HG03280 (cell line): ENCODE measurements around the gene SERHL2.
"Not testable (repeated sequence)": the region's sequence is repeated elsewhere in the genome, so short reads cannot be mapped to it uniquely, and the experiment has no call there.

Experiments
- ATAC-seq: cut with Tn5 transposase; IDR thresholded peaks from one replicate; pipeline ENCODE4 v1.9.1; 2021; ENCODE audit warnings: mild to moderate bottlenecking, moderate library complexity; ENCODE audit not compliant: unreplicated experiment

SERHL2 gene

GRCh38 chr22:42535082-42535731 is 18.5 kb upstream of the SERHL2 start:
- ATAC-seq, result not testable (repeated sequence)

- no peak for ATAC-seq
Observed at GRCh38 chr22:42536166-42536565, 17.6 kb upstream of the SERHL2 start.

- ATAC-seq, result not testable (repeated sequence)
Observed at GRCh38 chr22:42536634-42537033, 17.1 kb upstream of the SERHL2 start.

- peak; percentile 44 for ATAC-seq
Observed at GRCh38 chr22:42537199-42537831, 16.4 kb upstream of the SERHL2 start.

- ATAC-seq, result peak; percentile 46
Observed at GRCh38 chr22:42539236-42539771, 14.5 kb upstream of the SERHL2 start.

GRCh38 chr22:42544686-42545085 is 9.1 kb upstream of the SERHL2 start:
- no peak for ATAC-seq

- ATAC-seq, result no peak
Observed at GRCh38 chr22:42547562-42547961, 6.2 kb upstream of the SERHL2 start.

- not testable (repeated sequence) for ATAC-seq
Observed at GRCh38 chr22:42548126-42548525, 5.6 kb upstream of the SERHL2 start.

GRCh38 chr22:42548597-42549330 is 5.0 kb upstream of the SERHL2 start:
- ATAC-seq, result no peak

- no peak for ATAC-seq
Observed at GRCh38 chr22:42549331-42550060, 4.3 kb upstream of the SERHL2 start.

GRCh38 chr22:42552294-42552647 is 1.5 kb upstream of the SERHL2 start:
- ATAC-seq, result not testable (repeated sequence)

- no peak for ATAC-seq
Observed at GRCh38 chr22:42560381-42560780, 6.6 kb downstream of the SERHL2 start.

- ATAC-seq, result no peak
Observed at GRCh38 chr22:42560781-42561180, 7.0 kb downstream of the SERHL2 start.

GRCh38 chr22:42561856-42562255 is 8.1 kb downstream of the SERHL2 start:
- no peak for ATAC-seq

- no peak for ATAC-seq
Observed at GRCh38 chr22:42562279-42562678, 8.5 kb downstream of the SERHL2 start.

- ATAC-seq, result no peak
Observed at GRCh38 chr22:42562684-42563083, 8.9 kb downstream of the SERHL2 start.

GRCh38 chr22:42563943-42564342 is 10.2 kb downstream of the SERHL2 start:
- not testable (repeated sequence) for ATAC-seq

- ATAC-seq, result no peak
Observed at GRCh38 chr22:42564699-42565098, 10.9 kb downstream of the SERHL2 start.

- no peak for ATAC-seq
Observed at GRCh38 chr22:42565956-42566355, 12.2 kb downstream of the SERHL2 start.

GRCh38 chr22:42567950-42568349 is 14.2 kb downstream of the SERHL2 start:
- not testable (repeated sequence) for ATAC-seq

- not testable (repeated sequence) for ATAC-seq
Observed at GRCh38 chr22:42570580-42570979, 16.8 kb downstream of the SERHL2 start.
